ENCODE results near the gene FARSB. TPM values are rescaled to one million over a fixed set of nuclear protein-coding genes. Genes with fewer than 3 reads are reported as not detected.

FARSB gene
- total RNA-seq, 4 donors from 2014 or later, result 12.2 to 18.4 (median 17.9) TPM

GRCh38 chr2:222686086-222686750, 30.3 kb upstream of the FARSB start:
- TF ChIP-seq EP300 (IDR thresholded peaks at IDR 0.05) (no peak), POLR2AphosphoS5 (IDR thresholded peaks at IDR 0.05) (no peak)
- TF ChIP-seq, protein P1, sequence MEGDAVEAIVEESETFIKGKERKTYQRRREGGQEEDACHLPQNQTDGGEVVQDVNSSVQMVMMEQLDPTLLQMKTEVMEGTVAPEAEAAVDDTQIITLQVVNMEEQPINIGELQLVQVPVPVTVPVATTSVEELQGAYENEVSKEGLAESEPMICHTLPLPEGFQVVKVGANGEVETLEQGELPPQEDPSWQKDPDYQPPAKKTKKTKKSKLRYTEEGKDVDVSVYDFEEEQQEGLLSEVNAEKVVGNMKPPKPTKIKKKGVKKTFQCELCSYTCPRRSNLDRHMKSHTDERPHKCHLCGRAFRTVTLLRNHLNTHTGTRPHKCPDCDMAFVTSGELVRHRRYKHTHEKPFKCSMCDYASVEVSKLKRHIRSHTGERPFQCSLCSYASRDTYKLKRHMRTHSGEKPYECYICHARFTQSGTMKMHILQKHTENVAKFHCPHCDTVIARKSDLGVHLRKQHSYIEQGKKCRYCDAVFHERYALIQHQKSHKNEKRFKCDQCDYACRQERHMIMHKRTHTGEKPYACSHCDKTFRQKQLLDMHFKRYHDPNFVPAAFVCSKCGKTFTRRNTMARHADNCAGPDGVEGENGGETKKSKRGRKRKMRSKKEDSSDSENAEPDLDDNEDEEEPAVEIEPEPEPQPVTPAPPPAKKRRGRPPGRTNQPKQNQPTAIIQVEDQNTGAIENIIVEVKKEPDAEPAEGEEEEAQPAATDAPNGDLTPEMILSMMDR (IDR thresholded peaks at IDR 0.05), result no peak
- 68% methylated on average over 5 of the region's 5 CpGs for WGBS

GRCh38 chr2:222683805-222684204, 27.9 kb upstream of the FARSB start:
- WGBS, result 69% methylated on average over 3 of the region's 3 CpGs
- Histone ChIP-seq H3K4me1 (peaks cover 4% of the 10 kb centered on the region), H3K36me3 (no peaks in the 10 kb centered on the region), H3K27ac (no peak overlapping the region), H3K4me3 (no peak overlapping the region), H3K9me3 (no peaks in the 10 kb centered on the region), H3K27me3 (peaks cover 22% of the 10 kb centered on the region)
- no peak for DNase-seq (ENCODE audit: low spot score in 2 of 2)
- TF ChIP-seq POLR2A (IDR thresholded peaks at IDR 0.05), result no peak

More at GRCh38 chr2:222686086-222686750, 30.3 kb upstream of the FARSB start:
- Histone ChIP-seq H3K36me3 (no peaks in the 10 kb centered on the region), H3K27ac (no peak overlapping the region), H3K4me3 (no peak overlapping the region), H3K27me3 (peaks cover 5% of the 10 kb centered on the region), H3K4me1 (peaks cover 4% of the 10 kb centered on the region), H3K9me3 (no peaks in the 10 kb centered on the region)
- DNase-seq (ENCODE audit: low spot score in 2 of 2), result no peak

- DNase-seq (ENCODE audit: low spot score in 2 of 2), result no peak
- Histone ChIP-seq H3K4me1 (no peaks in the 10 kb centered on the region), H3K4me3 (no peak overlapping the region), H3K27me3 (peaks cover 33% of the 10 kb centered on the region), H3K36me3 (no peaks in the 10 kb centered on the region), H3K9me3 (no peaks in the 10 kb centered on the region), H3K27ac (no peak overlapping the region)
- 69% methylated on average over 3 of the region's 3 CpGs for WGBS
- TF ChIP-seq POLR2A (IDR thresholded peaks at IDR 0.05), result no peak
Measured at GRCh38 chr2:222677981-222678380, 22.1 kb upstream of the FARSB start.

GRCh38 chr2:222673883-222674282, 18.0 kb upstream of the FARSB start:
- H3K4me3 ChIP-seq, result no peak overlapping the region
- peaks cover 31% of the 10 kb centered on the region for H3K27me3 ChIP-seq
- no peaks in the 10 kb centered on the region for H3K36me3 ChIP-seq
- TF ChIP-seq EP300 (IDR thresholded peaks at IDR 0.05), result no peak
- no peak for TF ChIP-seq POLR2AphosphoS5 (IDR thresholded peaks at IDR 0.05)
- no peak for TF ChIP-seq POLR2A (IDR thresholded peaks at IDR 0.05)
- TF ChIP-seq, protein P1 (IDR thresholded peaks at IDR 0.05), result no peak
- DNase-seq (ENCODE audit: low spot score in 2 of 2), result no peak
- H3K4me1 ChIP-seq, result peaks cover 14% of the 10 kb centered on the region
- no peak overlapping the region for H3K27ac ChIP-seq
- H3K9me3 ChIP-seq, result no peaks in the 10 kb centered on the region
- 80% methylated on average over 5 of the region's 5 CpGs for WGBS

GRCh38 chr2:222673273-222673672, 17.4 kb upstream of the FARSB start:
- Histone ChIP-seq H3K27ac (no peak overlapping the region), H3K4me3 (no peak overlapping the region), H3K4me1 (peaks cover 14% of the 10 kb centered on the region), H3K9me3 (no peaks in the 10 kb centered on the region), H3K27me3 (peaks cover 25% of the 10 kb centered on the region), H3K36me3 (no peaks in the 10 kb centered on the region)
- 62% methylated on average over 7 of the region's 7 CpGs for WGBS
- TF ChIP-seq POLR2AphosphoS5 (IDR thresholded peaks at IDR 0.05) (no peak), POLR2A (IDR thresholded peaks at IDR 0.05) (no peak), EP300 (IDR thresholded peaks at IDR 0.05) (no peak)
- TF ChIP-seq, protein P1 (IDR thresholded peaks at IDR 0.05), result no peak
- no peak for DNase-seq (ENCODE audit: low spot score in 2 of 2)

DNA sequence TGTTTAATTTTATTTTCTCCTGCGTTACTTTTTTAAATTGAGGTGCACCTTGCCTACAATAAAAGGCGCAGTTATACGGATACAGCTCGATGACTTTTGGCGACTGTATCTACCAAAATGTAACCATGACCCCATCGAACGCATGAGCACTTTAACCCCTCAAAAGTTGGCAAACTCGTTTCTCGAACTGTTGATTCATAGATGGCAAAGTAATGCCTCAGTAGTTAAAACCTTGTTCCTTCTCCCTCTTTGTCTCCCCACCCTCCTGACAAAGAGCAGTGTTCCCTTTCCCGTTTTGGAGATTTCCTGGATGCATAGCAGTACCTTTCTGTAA, 16.1 kb upstream of the FARSB start:
- Histone ChIP-seq H3K4me3 (peak overlapping the region; percentile 46), H3K9me3 (no peaks in the 10 kb centered on the region), H3K36me3 (no peaks in the 10 kb centered on the region), H3K4me1 (peaks cover 14% of the 10 kb centered on the region), H3K27me3 (peaks cover 25% of the 10 kb centered on the region), H3K27ac (no peak overlapping the region)
- no peak for DNase-seq (ENCODE audit: low spot score in 2 of 2)
- 17% methylated on average over 10 of the region's 10 CpGs for WGBS
- no peak for TF ChIP-seq POLR2AphosphoS5 (IDR thresholded peaks at IDR 0.05)
- TF ChIP-seq, protein P1 (IDR thresholded peaks at IDR 0.05), result no peak
- no peak for TF ChIP-seq EP300 (IDR thresholded peaks at IDR 0.05)
- no peak for TF ChIP-seq POLR2A (IDR thresholded peaks at IDR 0.05)
